Skeletal muscle satellite cell (primary cell): ENCODE measurements around the gene SPOPL.

Experiments
- H3K27me3 ChIP-seq: 2 replicates; pipeline ENCODE4 v1.7.0; 2013; ENCODE audit warnings: low read length; ENCODE audit not compliant: control insufficient read depth, insufficient read depth
- H3K36me3 ChIP-seq: 2 replicates; pipeline ENCODE4 v1.7.0; 2013; ENCODE audit warnings: mild to moderate bottlenecking, control low read depth, low read length; ENCODE audit not compliant: insufficient read depth
- H3K4me1 ChIP-seq: 2 replicates; pipeline ENCODE4 v1.7.0; 2013; ENCODE audit warnings: low read length; ENCODE audit not compliant: control insufficient read depth, insufficient read depth
- H3K4me2 ChIP-seq: 2 replicates; pipeline ENCODE4 v1.7.0; 2013; ENCODE audit warnings: mild to moderate bottlenecking, low read length
- H3K4me3 ChIP-seq: 2 replicates; pipeline ENCODE4 v1.7.0; 2013; ENCODE audit warnings: low read length
- H3K9ac ChIP-seq: 2 replicates; pipeline ENCODE4 v1.7.0; 2013; ENCODE audit warnings: mild to moderate bottlenecking, low read depth, low read length, moderate library complexity
- H3K9me3 ChIP-seq: replicated peaks from 2 replicates; pipeline ENCODE4 v1.7.0; 2013; ENCODE audit warnings: mild to moderate bottlenecking, control low read depth, low read length

The SPOPL gene

GRCh38 chr2:138572318-138572717 is 70.7 kb downstream of the SPOPL start:
- H3K4me1 ChIP-seq = no peaks in the 10 kb centered on the region
- H3K4me2 ChIP-seq = no peak overlapping the region
- peaks cover 37% of the 10 kb centered on the region for H3K36me3 ChIP-seq
- H3K9ac ChIP-seq = no peak overlapping the region
- no peaks in the 10 kb centered on the region for H3K9me3 ChIP-seq
- no peak overlapping the region for H3K4me3 ChIP-seq
- no peaks in the 10 kb centered on the region for H3K27me3 ChIP-seq

DNA sequence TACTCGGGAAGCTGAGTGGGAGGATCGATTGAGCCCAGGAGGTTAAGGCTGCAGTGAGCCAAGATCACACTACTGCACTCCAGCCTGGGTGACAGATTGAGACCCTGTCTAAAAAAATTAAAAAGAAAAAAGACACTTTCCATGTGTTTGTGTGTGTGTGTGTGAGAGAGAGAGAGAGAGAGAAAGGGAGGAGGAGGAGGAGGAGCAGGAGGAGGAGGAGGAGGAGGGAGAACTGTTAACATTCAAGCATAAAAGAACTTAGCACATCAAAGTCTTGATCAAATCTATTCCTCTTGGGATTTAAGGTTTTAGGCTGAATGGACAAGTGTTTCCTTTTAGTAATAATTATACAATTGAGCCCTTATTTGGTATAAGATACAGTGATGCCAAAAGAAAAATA is 75.5 kb downstream of the SPOPL start:
- peaks cover 24% of the 10 kb centered on the region for H3K36me3 ChIP-seq

DNA sequence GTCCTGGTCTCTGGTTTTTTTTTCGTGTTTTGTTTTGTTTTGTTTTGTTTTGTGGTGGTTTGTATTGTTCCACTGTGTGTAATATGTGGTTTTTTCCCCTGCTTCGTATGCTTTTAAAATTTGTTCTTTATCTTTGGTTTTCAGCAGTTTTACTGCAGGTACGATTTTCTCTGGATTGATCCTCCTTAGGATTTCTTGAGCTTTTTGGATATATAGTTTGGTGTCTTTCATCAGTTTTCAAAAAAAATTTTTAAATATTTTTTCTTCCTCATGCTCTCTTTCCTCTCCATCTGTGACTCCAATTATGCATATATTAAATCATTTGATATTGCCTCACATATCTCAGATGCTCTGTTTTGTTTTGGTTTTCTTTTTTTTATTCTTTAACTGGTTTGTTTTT is 78.0 kb downstream of the SPOPL start:
- Histone ChIP-seq H3K4me2 (no peak overlapping the region), H3K4me3 (no peak overlapping the region), H3K36me3 (peaks cover 10% of the 10 kb centered on the region), H3K4me1 (no peaks in the 10 kb centered on the region), H3K9me3 (no peaks in the 10 kb centered on the region), H3K9ac (no peak overlapping the region), H3K27me3 (no peaks in the 10 kb centered on the region)

More for the DNA sequence above, 75.5 kb downstream of the SPOPL start:
- Histone ChIP-seq H3K4me2 (no peak overlapping the region), H3K4me3 (no peak overlapping the region), H3K9me3 (no peaks in the 10 kb centered on the region), H3K27me3 (no peaks in the 10 kb centered on the region), H3K9ac (no peak overlapping the region), H3K4me1 (no peaks in the 10 kb centered on the region)

DNA sequence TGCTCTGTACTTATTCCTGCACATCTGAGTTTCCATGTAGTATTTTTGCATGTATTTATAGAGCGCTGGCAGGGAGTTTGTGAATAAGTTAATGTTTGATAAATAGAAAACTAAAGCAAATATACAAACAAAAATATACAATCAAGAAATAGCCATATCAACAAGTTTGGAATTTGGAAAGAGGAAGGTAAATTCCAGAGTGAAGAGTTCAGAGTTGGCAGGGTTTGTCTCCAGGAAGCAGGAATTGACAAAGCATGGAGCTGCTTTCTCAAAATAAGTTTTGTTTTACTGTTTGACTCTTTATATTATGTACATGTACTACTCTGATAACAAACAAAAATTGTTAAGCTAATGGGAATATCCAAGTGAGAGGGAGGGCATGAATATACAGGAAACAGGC is 80.3 kb downstream of the SPOPL start:
- H3K9ac ChIP-seq = no peak overlapping the region
- no peak overlapping the region for H3K4me2 ChIP-seq
- H3K9me3 ChIP-seq = no peaks in the 10 kb centered on the region
- no peak overlapping the region for H3K4me3 ChIP-seq
- peaks cover 8% of the 10 kb centered on the region for H3K36me3 ChIP-seq
- no peaks in the 10 kb centered on the region for H3K27me3 ChIP-seq
- H3K4me1 ChIP-seq = no peaks in the 10 kb centered on the region

- Histone ChIP-seq H3K9ac (no peak overlapping the region), H3K4me1 (no peaks in the 10 kb centered on the region), H3K4me3 (no peak overlapping the region), H3K4me2 (no peak overlapping the region), H3K9me3 (no peaks in the 10 kb centered on the region), H3K36me3 (no peaks in the 10 kb centered on the region), H3K27me3 (no peaks in the 10 kb centered on the region)
These were observed 88.1 kb downstream of the SPOPL start for GRCh38 chr2:138589663-138590062.

DNA sequence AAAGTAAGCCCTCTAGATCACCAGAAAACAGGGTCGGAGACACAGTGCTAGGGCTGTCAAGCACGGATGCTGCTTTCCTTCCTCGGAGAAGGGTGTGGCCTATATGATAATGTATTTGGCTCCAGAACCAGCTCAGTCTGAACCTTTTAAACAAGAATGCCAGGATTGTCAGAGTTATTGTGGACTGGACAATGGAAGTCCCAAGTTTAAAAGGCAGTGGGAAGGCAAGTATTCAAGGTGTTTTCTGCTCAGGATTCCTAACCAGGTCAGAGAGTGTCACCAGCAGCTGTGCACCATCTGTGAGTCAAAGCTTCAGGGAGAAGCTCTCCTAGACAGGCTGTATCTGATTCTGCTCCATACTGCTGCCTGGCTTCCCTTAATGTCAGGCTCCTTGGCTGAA is 94.8 kb downstream of the SPOPL start:
- no peaks in the 10 kb centered on the region for H3K27me3 ChIP-seq
- H3K36me3 ChIP-seq = no peaks in the 10 kb centered on the region
- no peak overlapping the region for H3K9ac ChIP-seq
- H3K4me1 ChIP-seq = peaks cover 6% of the 10 kb centered on the region
- no peak overlapping the region for H3K4me2 ChIP-seq
- H3K4me3 ChIP-seq = no peak overlapping the region
- H3K9me3 ChIP-seq = no peaks in the 10 kb centered on the region

DNA sequence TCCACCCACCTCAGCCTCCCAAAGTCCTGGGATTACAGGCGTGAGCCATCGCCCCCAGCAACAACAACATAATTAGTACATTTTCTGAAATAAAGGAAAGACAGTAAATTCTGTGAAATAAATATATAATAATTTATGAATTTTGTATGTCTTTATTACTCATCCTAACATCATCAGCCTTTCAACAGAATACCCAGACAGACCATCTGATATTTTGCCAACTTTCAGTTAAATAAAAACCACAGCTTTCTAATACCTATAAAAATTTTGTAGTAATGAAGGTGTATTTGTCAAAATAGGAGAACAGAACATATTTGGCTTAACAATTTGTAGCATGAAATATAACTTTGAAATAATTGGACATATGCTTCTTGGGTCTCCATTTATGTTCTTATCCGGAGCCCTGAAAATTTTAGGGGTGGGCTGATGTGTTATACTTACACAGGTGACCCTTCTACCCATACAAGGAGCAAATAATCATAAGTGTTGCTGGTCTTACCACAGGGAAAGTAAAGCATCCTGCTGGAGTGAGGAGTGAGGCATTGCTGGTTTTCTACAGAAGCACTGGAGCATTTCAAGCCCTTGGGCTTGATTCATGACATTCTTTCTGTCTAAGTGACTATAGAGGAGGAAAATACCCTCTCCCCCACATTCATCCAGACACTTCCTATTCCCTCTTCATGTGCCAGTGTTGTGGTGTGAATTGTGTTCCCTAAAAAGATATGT is 99.3 kb downstream of the SPOPL start:
- H3K4me1 ChIP-seq = peaks cover 13% of the 10 kb centered on the region
- no peak overlapping the region for H3K9ac ChIP-seq
- H3K9me3 ChIP-seq = no peaks in the 10 kb centered on the region
- H3K36me3 ChIP-seq = no peaks in the 10 kb centered on the region
- H3K4me3 ChIP-seq = no peak overlapping the region
- no peak overlapping the region for H3K4me2 ChIP-seq
- no peaks in the 10 kb centered on the region for H3K27me3 ChIP-seq

DNA sequence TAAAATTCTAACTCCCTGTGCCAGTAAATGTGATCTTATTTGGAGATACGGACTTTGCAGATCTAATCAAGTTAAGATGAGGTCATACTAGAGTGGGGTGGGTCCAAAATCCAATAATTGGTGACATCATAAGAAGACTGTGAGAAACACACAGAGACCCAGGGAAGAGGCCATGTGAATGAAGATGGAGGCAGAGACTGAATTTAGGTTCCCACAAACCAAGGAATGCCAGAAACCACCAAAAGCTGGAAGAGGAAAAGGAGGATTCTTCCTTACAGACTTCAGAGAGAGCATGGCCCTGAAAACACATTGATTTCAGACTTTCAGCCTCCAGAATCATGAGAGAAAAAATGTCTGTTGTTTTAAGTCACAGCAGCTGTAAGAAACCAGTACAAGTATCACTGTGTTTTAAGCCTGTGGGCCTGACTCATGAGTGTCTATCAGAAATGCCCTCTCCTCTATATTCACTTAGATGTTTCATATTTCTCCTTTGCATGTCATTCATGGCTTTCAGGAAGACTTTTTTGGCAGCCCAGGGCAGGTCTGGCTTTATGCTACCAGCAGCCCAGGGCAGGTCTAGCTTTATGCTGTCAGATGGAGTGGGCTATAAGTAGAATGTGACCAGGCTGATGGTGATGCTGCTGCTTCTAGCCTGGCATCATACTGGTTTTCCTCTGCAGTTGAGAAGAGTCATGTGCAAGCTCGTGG is 100.0 kb downstream of the SPOPL start:
- no peaks in the 10 kb centered on the region for H3K36me3 ChIP-seq
- no peaks in the 10 kb centered on the region for H3K9me3 ChIP-seq
- no peak overlapping the region for H3K9ac ChIP-seq
- peaks cover 13% of the 10 kb centered on the region for H3K4me1 ChIP-seq
- H3K4me3 ChIP-seq = no peak overlapping the region
- no peak overlapping the region for H3K4me2 ChIP-seq
- no peaks in the 10 kb centered on the region for H3K27me3 ChIP-seq

DNA sequence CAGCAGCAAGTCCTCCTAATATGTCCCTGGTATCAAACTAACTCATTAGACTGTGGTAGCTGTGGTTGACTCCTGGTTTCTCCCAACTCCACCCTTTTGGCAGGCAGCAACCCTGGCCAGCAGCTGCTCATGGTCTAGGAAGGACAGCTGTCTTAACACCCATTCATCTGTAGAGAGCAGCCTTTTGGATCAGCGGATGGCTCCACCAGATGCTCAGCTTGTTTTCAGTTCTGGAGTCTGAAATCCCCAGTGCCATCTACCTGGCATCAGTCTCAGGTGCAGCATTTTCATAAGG is 100.5 kb downstream of the SPOPL start:
- Histone ChIP-seq H3K4me3 (no peak overlapping the region), H3K9ac (no peak overlapping the region), H3K27me3 (no peaks in the 10 kb centered on the region), H3K4me1 (peaks cover 13% of the 10 kb centered on the region), H3K4me2 (no peak overlapping the region), H3K36me3 (no peaks in the 10 kb centered on the region), H3K9me3 (no peaks in the 10 kb centered on the region)

- Histone ChIP-seq H3K36me3 (no peaks in the 10 kb centered on the region), H3K9me3 (no peaks in the 10 kb centered on the region), H3K4me1 (no peaks in the 10 kb centered on the region), H3K4me2 (no peak overlapping the region), H3K9ac (no peak overlapping the region), H3K27me3 (no peaks in the 10 kb centered on the region), H3K4me3 (no peak overlapping the region)
These were observed 106.2 kb downstream of the SPOPL start for GRCh38 chr2:138607746-138608145.

DNA sequence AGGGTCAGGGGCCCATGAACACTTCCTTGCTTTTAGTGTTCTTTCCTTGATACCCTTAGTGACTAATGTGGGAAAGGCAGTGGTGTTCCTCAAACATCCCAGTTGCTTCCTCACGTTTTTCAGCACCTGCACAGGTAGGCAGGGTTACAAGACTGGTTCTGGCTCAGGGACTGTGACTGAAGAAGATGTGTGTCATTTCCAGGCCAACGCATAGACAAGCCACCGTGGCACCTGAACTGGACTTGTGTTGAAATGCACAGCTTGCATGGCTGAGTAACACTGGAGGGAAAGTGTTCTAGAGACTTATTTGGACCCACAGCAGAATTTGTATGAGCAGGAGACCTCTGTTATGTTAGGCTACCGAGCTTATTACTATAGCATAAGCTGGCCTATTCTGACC is 107.9 kb downstream of the SPOPL start:
- Histone ChIP-seq H3K9me3 (no peaks in the 10 kb centered on the region), H3K4me3 (no peak overlapping the region), H3K4me1 (no peaks in the 10 kb centered on the region), H3K27me3 (no peaks in the 10 kb centered on the region), H3K36me3 (no peaks in the 10 kb centered on the region), H3K9ac (no peak overlapping the region), H3K4me2 (no peak overlapping the region)
